Urothelium cell line (cell line): ENCODE measurements around the gene RFPL4A.
"Not testable (repeated sequence)": the region's sequence is repeated elsewhere in the genome, so short reads cannot be mapped to it uniquely, and the experiment has no call there.

Experiments
- DNase-seq: peaks from one replicate; pipeline ENCODE4 v3.0.0; 2011; ENCODE audit warnings: low spot score, mixed read lengths
- FAIRE-seq: peaks from 2 replicates; lab custom pipeline; 2011; peaks lifted over from hg19 to GRCh38; lab: Jason Lieb, UNC

RFPL4A gene

DNA sequence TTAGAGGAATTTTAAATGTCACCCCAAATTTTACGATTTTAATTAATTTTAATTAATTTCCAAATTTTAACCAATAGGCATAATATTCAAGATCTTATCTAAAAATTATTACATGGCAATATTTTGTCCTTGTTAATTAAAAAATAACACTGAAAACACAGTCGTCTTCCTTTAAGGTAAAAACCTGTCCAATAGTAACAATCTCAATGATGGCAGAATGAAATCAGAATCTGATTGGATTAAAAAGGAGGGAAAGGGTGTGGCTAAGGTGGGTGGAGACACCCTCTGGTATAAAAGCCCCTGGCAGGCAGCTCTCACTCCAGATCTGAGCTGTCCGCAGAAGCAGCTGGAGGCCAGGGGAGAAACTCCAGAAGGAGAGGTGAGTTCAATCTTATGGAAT lies at the start of gene RFPL4A:
Gene RFPL4A (plus strand): TSS at position 301 of the 400 bp plus-strand sequence. CDS start 2,704 bp downstream, outside the sequence.
- peak; percentile 29 for DNase-seq
- not testable (repeated sequence) for FAIRE-seq

DNA sequence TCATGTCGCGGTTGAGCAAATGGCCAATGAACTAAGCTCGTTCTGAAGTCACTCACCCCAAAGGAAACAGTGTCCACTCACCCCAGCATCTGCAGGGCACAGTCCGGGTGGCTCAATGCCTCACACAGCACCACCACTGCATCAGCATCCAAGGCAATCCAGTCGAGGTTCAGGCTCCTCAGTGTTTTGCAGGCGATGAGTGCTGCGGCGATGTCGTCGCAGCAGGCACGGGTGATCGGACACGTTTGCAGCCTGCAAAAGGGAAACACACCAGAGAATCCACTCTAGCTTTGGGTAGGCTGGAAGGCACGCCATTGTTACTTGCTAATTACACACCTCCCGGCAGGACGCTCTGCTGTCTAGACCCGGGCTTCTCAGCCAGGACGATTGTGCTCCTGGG lies 47.2 kb upstream of the RFPL4A start:
- FAIRE-seq (no peak), DNase-seq (no peak)

DNA sequence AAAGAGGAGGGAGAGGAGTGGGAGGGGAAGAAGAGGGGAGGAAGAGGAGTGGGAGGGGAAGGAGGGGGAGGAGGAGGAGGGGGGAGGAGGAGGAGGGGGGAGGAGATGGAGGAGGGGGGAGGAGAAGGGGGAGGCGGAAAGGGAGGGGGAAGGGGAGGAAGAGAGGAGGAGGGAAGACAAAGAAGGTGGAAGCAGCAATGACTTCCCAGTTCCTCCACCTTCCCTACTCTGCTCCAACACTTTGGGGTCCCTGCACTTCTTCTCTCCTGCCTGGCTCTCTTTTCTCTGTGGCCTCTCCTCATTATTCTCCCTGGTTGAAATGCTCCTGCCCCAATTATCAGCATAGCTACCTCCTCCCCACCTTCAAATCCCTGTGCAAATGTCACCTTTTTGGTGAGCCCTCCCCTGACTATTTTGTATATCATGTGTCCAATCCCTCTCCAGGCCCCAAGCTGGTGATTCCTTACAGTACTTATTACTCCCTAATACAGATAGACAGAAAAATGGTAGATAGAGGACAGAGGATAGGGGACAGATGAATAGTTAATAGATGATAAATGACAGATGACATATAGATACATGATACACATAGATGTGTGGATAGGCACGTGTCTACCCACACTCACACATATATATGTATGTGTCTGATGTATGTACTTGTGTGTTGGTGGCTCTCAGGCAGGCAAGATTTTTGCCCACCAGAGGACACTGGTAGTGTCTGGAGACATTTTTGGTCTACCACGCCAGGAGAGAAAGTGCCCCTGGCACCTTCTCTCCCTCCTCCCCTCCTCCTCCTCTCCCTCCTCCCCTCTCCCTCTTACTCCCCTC lies 45.9 kb upstream of the RFPL4A start:
- DNase-seq (no peak), FAIRE-seq (no peak)

DNA sequence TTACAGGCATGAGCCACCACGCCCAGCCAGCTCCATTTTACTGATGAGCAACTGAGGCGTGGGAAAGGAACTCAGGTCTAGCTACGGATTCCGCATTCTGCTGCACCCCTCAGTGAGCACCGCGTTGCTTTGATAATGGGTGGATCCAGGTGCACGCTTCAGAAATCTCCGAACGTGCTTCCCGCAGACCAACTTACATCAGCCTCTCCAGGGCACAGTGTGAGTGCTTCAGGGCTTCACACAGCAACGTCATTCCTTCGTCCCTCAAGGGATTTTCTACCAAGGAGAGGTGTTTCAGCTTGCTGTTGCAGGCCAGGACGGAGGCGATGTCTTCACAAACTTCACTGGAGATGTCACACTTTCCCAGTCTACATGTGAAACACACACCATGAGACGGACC lies 42.4 kb upstream of the RFPL4A start:
- FAIRE-seq (no peak), DNase-seq (no peak)

DNA sequence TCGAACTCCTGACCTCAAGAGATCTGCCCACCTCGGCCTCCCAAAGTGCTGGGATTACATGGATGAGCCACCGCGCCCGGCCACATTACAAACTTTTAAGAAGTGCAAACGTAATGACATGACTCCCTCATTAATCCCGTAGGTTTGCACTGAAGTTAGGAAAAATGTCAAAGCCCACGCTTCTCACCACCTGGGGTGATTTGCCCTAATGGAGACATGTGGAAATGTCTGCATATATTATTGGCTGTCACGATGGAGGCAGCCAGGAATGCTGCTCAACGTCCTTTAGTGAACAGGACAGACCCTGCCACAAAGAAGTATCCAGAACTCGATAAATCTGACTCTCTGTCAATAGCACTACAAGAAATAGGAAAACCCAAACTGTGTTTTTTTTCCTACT lies 41.6 kb upstream of the RFPL4A start:
- DNase-seq (no peak), FAIRE-seq (no peak)

DNA sequence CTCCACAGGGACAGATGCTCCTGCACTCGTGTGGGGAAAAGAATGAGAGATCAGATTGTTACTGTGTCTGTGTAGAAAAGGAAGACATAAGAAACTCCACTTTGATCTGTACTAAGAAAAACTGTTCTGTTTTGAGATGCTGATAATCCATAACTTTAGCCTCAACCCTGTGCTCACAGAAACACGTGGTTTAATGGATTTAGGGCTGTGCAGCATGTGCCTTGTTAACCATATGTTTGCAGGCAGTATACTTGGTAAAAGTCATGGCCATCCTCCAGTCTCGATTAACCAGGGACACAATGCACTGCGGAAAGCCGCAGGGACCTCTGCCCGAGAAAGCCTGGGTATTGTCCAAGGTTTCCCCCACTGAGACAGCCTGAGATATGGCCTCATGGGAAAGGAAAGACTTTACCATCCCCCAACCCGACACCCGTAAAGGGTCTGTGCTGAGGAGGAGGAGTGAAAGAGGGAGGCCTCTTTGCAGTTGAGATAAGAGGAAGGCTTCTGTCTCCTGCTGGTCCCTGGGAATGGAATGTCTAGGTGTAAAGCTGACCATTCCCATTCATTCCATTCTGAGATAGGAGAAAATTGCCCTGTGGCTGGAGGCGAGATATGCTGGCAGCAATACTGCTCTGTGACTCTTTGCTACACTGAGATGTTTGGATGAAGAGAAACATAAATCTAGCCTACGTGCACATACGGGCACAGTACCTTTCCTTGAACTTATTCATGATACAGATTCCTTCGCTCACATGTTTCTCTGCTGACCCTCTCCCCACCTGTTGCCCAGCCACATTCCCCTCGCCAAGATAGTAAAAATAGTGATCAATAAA lies 40.8 kb upstream of the RFPL4A start:
- not testable (repeated sequence) for FAIRE-seq, DNase-seq

DNA sequence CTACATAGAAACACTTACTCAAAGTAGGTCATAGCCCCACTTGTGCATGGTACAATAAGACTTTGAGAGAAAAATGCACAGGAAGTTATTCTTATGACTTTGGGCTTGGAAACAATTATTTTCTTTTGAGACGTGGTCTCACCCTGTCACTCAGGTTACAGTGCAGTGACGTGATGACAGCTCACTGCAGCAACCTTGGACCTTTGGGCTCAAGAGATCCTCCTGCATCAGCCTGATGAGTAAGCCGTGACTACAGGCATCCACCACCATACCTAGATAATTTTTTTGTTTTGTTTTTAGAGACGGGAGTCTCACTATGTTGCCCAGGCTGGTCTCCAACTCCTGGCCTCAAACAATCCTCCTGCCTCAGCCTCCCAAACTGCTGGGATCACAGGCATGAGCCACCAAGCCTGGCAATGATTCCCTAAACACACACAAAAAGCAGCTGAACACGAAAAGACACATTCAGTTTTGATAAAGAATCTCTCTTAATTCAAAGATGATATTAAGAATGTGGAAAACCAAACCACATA lies 38.6 kb upstream of the RFPL4A start:
- DNase-seq = no peak
- FAIRE-seq = no peak

DNA sequence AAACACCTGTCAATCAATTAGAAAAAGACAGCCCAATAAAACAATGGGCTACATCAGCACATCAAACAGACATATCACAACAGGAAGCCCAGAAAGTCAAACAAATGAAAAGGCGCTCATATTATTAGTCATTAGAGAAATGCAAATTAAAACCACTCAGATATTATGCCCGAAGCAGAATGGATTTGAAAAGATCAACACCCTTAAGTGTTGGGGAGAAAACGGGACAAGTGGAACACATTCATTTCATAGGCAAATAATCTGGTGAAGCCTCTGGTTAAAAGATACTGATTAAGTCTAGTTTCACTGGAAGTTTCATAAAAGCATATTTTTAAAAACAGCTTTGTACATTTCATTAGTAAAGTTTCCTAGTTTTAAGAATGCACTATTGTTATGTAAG lies 38.1 kb upstream of the RFPL4A start:
- no peak for FAIRE-seq
- DNase-seq = no peak

DNA sequence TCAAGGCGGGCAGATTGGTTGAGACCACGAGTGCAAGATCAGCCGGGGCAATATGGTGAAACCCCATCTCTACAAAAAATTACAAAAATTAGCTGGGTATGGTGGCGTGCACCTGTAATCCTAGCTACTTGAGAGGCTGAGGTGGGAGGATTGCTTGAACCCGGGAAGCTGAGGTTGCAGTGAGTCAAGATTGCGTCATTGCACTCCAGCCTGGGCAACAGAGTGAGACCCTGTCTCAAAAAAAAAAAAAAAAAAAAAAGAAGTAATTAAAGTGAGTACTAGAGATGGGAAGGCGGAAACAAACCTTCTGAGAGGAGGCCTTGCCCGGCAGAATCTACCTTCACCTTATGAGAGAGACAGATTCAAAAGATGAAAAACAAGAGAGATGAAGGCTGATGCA lies 35.4 kb upstream of the RFPL4A start:
- DNase-seq (no peak), FAIRE-seq (no peak)

DNA sequence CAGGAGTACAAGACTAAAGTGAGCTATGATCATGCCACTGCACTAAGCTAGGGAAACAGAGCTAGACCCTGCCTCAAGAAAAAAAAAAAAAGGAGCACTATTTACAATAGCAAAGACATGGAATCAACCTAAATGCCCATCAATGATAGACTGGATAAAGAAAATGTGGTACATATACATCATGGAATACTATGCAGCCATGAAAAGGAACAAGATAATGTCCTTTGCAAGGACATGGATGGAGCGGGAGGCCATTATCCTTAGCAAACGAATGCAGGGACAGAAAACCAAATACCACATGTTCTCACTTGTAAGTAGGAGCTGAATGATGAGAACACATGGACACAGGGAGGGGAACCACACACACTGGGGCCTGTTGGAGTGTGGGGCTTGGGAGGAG lies 28.5 kb upstream of the RFPL4A start:
- FAIRE-seq, DNase-seq: not testable (repeated sequence)

DNA sequence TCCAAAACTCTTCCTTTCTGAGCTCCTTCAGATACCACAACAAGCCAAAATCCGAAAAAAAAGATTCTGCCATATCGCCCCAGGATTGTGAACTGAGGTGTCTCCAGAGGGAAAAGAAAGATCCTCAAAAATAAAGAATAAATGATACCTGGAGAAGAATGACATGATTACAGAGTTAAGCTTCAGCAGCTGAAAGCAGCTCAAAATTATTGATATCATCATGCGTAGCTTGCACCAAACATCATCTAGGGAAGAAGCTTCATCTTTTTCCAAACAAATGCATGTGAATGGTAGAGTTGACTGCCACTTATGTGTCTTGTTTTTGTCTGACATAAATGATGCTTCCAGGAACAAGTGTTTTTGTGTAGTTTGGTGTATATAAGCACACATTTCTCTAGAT lies 20.6 kb upstream of the RFPL4A start, which contains the start of gene NLRP9:
Gene NLRP9 (minus strand): TSS at position 101 of the 400 bp plus-strand sequence. CDS start 28 bp downstream, at position 73.
- DNase-seq (no peak), FAIRE-seq (no peak)

DNA sequence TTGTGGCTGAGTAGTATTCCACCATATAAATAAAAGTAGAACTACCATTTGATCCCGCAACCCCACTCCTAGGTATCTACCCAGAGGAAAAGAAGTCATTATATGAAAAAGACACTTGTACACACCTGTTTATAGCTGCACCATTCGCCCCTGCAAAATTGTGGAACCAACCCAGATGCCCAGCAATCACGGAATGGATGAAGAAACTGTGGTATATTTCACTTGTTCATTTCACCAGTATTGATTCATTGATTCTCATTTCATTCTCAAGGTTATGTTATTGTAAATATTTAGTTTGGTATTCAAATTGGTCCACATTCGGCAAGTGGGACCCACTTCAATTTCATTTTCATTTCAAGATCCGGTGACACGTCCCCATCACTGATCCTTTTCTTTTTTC lies 8.2 kb upstream of the RFPL4A start:
- DNase-seq (no peak), FAIRE-seq (no peak)

DNA sequence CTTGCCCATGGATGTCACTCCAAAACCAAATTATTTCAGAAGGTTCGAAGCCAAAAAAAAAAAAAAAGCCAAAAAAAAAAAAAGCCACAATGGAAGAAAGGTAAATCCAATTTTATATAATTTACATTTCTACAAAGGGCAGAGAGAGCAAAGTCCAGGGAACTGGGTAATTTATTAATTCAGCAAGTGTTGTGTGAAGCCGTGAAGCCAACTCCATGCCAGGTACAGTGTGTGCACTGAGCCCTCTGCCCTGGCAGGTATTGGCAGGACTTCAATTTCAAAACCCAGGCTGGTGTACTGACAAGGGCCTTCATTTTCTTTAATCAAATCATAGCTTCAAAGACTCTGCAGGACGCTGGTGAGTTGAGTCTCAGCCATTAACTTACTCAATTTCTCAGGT lies 5.5 kb upstream of the RFPL4A start:
- FAIRE-seq = no peak
- DNase-seq = no peak

DNA sequence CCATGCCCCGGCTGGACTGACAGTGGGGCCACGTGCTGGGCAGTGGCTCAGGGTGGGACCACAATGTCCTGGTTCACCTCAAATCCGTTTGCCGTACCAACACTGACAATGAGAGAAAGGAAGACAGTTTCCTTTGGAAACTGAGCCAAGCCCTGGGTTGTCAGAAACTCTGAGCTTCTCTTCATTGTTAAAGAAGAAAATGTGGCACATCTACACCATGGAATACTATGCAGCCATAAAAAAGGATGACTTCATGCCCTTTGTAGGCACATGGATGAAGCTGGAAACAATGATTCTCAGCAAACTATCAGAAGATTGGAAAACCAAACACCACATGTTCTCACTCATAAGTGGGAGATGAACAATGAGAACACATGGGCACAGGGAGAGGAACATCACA lies 2.1 kb upstream of the RFPL4A start:
- DNase-seq, FAIRE-seq: not testable (repeated sequence)

DNA sequence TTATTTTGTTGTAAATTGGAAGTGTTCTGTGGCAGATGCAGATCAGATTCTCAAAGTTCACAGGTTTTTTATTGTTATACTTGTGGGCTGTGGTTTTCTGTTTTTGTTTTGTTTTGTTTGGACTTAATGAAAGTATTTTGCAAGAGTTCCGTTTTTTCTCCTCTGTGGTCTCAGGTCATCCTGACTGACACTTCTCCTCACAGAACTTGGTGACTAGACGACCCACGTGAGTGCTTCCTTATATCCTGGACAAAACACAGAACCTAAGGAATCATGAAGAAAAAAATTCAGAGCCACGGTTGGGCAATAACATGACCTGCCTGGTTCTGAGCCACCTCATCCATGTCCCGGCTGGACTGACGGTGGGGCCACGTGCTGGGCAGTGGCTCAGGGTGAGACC lies 7.6 kb downstream of the RFPL4A start:
- no peak for DNase-seq
- FAIRE-seq = no peak

DNA sequence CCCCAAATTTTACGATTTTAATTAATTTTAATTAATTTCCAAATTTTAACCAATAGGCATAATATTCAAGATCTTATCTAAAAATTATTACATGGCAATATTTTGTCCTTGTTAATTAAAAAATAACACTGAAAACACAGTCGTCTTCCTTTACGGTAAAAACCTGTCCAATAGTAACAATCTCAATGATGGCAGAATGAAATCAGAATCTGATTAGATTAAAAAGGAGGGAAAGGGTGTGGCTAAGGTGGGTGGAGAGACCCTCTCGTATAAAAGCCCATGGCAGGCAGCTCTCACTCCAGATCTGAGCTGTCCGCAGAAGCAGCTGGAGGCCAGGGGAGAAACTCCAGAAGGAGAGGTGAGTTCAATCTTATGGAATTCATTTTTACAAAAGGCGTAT lies 9.9 kb downstream of the RFPL4A start, which contains the start of gene RFPL4AL1:
Gene RFPL4AL1 (plus strand): TSS at position 301 of the 400 bp plus-strand sequence. CDS start 2,687 bp downstream, outside the sequence.
- FAIRE-seq, DNase-seq: not testable (repeated sequence)

DNA sequence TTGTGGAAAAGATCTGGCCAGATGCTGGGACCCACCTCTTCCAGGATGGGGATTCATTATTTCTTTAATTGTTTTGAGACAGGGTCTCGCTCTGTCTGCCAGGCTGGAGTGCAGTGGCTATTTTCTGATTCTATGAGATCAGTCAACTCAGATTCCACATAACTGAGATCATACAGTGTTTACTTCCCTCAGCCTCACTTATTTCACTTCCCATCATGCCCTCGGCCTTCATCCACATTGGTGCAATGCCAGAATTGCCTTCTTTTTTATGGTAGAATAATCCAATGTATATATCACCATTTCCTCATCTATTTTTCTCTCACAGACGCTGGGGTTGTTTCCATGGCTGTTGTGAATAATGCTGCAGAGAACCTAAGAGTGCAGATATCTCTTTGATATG lies 10.7 kb downstream of the RFPL4A start:
- DNase-seq, FAIRE-seq: not testable (repeated sequence)

DNA sequence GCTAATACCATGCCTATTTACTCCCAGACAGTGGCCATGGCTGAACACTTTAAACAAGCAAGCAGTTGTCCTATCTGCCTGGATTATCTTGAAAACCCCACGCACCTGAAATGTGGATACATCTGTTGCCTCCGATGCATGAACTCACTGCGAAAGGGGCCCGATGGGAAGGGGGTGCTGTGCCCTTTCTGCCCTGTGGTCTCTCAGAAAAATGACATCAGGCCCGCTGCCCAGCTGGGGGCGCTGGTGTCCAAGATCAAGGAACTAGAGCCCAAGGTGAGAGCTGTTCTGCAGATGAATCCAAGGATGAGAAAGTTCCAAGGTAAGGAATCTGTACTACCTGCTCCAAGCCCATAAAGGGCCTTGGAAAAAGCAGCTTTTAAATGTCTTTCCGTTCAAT lies 18.6 kb downstream of the RFPL4A start:
- DNase-seq (peak; percentile 59), FAIRE-seq (no peak)

DNA sequence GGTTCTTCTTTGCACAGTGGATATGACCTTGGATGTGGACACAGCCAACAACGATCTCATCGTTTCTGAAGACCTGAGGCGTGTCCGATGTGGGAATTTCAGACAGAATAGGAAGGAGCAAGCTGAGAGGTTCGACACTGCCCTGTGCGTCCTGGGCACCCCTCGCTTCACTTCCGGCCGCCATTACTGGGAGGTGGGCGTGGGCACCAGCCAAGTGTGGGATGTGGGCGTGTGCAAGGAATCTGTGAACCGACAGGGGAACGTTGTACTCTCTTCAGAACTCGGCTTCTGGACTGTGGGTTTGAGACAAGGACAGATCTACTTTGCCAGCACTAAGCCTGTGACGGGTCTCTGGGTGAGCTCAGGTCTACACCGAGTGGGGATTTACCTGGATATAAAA lies 19.4 kb downstream of the RFPL4A start:
- FAIRE-seq (no peak), DNase-seq (peak; percentile 23)

DNA sequence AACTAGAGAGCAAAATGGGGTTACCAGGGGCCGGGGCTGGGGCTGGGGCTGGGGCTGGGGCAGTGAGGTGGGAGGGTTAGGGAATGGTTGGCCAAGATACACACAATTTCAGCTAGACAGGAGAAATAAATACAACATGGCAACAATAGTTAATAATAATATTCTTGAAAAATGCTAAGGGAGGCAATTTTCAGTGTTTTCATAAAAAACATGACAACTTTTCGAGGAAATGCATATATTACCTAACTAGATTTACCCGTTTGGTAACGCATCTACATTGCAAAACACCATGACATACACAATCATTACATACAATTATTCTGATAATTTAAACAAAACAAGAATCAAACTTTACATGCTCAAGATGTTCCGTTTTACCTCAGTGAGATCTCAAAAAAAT lies 22.2 kb downstream of the RFPL4A start:
- DNase-seq (no peak), FAIRE-seq (no peak)

DNA sequence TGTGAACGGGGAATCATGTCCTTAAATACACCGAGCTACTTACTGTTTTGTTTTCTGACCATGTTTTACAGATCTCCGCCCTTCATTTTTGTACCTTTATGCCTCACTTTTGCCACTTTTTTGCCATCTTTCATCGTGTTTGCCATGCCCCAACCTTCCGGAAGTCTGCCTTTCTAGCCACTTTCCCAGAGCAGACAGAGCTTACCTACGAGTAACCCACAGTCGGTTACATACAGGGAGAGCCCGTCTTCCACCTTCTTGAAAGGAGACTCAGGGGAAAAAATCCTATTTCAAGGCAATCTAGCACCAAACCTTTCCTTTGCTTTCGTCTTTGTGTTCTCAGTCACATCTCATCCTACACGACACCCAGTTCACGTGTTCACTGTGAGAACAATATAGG lies 36.1 kb downstream of the RFPL4A start:
- DNase-seq (no peak), FAIRE-seq (no peak)
